ENCODE results near the gene GOLGA6L2.
"Not testable (repeated sequence)": the region's sequence is repeated elsewhere in the genome, so short reads cannot be mapped to it uniquely, and the experiment has no call there.

Gene GOLGA6L2

DNA sequence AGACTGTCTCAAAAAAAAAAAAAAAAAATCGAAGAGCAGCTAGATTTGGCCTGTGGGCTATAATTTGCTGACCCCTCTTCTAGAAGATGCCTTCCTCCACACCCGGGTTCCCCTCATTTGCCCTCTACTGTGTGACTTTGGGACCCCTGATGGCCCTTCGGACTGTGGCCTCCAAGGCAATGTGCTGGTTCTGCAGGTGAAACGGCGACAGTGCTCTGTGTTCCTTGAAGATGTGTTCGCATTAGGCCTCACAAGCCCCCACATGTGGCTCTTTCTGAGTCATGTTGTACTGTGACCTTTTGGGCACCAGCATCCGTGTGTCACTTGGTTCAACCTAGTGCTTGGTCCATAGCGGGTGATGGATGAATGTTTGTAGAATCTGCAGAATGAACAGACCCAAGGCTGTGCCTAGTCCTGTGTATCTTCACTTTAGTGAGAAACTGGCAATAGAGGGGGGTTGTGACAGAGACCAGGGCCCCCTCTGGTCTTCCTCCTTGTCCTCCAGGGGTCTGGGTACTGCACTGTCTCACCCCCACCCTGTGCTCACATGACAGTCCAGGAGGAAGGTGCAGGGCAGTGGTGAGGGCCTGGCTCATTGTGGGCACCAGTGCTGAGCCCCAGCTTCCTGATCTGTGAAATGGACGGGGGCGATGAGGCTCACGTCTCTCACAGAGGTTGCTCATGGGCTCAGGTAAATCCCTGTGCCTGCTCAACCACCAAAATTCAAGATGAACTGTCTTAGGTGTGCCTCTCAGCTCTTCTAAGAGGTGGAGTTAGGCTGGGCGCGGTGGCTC lies 22.7 kb downstream of the GOLGA6L2 start:
- no peak for DNase-seq

DNA sequence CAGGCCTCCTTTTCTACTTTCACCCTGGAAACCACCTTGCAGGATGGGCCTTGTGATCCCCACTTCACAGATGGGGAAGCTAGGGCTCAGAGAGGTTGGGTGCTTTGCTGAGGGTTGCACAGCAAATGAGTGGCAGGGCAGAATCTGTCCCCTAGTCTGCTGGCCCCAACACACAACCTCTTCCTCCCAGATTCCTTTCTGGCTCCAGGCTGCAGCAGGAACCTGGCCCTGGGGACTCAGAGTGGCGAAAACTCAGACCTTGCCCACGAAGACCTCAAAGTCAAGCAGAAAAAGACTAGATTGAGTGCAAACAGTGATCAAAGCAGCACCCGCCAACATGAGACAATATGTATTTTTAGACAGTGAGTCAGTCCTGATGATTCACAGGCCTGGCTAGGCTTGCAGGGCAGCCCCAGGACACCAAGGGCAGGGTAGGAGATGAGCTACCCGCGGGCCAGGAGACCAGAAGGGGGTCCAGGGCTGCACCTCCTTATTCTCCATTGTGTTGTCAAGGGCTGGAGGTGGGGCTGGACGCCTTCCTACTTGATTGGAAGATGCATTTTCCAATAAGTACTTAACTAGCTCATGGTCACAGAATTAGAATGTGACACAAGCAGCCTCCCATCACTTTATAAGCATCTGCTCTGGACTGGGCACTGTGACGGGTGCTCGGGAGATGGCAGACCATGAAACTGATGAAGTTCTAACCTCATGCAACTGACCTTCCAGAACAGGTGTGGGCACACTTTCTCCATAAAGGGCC lies 23.9 kb downstream of the GOLGA6L2 start:
- DNase-seq = no peak

DNA sequence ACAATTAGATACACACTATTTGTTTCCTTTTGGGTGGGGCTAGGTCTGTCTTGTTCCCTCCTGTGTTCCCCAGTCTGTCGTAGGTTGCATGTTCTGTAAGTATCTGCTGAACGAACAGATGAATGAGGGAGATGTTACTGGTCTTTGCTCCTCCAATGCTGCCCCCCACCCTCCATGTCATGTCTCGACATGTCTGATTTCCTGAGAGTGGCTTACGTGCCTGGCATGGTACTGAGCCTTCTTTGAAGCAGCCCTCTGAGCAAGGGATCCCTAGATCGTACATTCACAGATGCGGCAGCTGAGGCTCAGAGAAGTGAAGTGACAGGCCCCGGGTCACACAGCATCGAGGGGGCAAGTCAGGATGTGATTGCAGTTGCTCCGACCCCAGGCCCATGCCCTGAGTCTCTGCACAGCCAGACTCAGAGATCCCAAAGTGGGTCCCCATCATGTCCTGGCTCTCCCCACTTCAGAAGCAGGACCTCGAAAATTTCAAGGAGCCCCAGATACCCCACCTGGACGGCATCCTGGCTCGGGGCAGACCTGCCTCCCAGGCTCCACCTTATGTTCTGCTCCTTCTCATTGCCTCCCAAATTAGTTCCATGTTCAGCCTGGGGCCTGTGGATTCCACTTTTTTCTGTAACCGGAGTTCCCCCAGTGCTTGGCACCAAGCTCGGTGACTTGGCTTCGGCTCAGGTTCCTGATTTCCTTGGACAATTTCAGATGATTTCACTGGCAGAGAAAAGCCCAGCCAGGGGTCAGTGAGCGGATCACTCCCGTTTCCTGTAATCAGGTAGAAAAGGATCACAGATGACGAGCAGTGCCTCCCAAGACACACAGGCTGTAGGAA lies 24.7 kb downstream of the GOLGA6L2 start:
- DNase-seq = no peak

DNA sequence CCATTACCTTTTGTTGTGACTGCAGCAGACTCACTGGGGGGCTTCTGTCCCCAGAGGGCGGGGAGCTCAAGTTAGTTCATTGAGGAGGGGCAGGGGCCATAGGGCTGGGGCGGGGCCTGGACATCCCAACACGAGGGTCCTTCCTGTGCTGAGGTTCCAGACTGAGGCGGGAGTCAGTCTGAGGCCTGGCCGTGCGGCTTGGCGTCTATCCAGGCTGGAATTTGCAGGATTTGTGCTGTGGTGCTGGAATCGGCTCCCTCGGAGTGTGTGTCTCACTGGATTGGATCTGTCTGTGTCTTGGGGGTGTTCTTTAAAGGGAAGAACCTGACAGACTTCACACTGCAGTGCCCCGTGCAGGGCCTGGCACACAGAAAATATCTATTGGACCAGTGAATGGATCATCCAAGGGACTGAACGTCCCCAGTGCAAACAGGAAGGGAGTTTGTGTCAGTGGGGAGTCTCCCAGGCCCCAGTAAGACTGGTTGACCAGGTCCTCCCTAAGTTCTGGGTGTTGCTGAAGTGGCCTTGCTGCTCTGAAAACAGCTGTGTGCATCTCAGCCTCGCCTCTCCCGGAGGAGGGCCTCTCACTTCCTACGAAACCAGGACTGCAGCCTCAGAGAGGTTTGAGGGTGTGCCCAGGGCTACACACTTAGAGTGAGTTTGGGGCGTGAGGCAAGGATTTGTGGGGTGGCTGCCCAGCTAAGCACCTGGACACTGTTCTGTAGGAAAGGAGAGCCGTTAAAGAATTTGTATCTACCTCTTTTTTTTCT lies 26.1 kb downstream of the GOLGA6L2 start:
- DNase-seq = no peak

DNA sequence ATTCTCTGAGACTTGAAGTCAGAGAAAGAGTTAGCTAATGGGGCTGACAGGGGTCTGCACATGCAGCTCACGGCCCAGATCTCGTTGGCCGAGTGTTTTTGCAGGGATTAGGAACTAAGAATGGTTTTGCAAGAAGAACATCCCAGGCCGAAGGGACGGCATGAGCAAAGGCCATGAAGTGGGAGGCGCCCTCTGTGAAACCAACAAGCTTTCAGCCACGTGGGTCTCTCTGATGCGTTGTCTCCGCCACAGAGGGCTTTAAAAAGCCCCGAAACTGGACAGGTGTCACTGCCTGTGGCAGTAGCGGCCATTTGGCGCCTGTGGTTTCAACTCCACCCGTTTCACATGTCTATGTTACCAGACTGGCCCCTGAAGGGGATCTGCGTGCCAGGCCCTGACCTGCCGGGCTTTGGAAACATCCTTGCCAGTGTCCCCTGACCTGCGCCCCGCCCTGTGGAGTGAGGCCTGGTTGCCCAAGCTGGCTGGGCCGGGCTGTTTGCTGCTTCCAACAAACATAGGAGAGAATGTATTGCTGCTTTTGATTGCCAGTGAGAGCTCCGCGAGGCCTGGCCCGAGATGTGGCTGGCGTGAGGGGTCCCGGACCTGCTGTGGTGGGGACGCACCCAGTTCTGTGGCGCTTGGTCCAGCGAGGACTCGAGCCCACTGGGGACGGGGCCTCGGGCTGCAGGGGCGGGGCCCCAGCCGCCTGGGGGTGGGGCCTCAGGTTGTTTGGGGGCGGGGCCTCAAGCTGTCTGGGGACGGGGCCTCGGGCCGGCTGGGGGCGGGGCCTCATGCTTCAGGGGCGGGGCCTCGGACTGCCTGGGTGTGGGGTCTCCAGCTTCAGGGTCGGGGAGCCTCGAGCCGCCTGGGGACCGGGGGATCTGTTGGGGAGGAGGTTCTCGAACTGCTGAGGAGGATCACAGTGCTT lies 30.4 kb downstream of the GOLGA6L2 start:
- no peak for DNase-seq

DNA sequence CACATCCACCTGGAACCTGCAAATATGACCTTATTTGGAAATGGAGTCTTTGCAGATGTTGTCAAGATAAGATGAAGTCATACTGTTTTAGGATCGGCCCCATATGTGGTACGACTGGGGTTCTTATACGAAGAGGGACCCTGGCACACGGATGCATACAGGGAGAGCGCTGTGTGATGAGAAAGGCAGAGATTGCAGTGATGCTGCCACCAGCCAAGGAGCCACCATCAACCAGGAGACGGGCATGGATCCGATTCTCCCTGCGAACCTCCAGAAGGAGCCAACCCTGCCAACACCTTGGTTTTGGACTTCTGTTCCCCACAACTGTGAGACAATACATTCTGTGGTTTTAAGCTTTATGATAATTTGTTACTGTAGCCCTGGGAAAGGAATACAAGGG lies 31.2 kb downstream of the GOLGA6L2 start:
- DNase-seq = not testable (repeated sequence)

DNA sequence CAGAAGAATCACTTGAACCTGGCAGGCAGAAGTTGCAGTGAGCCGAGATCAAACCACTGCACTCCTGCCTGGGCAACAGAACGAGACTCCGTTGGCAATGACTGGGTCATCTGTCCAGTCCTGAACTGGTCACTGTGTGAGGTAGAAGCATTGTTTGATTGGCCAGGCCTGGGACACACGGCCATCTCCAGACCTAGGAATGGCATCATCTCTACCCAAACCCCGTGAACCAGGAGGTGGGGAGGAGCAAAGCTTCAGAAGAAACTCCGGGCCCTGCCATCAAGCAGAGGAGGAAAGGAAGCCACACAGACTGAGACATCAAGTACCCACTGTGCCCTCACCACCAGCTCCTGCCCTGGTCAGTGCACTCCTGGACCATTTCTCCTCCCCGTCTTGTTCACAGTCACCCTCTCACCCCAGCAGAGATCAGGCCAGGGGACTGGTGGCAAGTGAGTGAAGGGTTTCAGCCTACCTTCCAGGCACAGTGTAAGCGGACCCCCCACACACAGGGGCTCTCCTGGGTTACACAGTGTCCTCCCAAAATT lies 31.6 kb downstream of the GOLGA6L2 start:
- DNase-seq = no peak

DNA sequence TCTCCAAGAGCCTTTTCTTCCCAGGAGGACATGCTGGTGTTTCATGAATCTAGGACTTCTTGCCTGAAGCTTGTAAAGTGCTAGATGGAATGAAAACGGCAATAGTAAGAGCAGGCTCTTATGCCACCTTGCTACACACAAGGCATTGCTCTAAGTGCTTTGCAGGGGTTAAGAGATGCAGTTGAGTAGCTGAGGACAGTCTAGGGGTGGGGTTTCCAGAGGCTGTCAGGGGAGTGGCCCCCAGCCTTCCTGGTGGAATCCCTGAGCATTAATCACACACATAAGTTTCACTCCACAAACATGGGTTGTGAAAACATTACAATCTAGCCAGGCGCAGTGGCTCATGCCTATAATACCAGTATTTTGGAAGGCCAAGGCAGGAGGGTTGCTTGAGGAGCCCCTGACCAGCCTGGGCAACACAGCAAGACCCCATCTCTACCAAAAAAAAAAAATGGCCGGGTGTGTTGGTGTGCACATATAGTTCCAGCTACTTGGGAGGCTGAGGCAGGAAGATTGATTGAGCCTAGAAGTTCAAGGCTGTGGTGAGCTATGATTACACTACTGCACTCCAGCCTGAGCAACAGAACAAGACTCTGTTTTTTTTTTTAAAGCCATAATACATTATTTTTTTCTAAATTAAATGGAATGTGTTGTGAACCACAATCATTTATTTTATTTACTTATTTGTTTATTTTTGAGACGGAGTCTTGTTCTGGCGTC lies 34.0 kb downstream of the GOLGA6L2 start:
- not testable (repeated sequence) for DNase-seq

DNA sequence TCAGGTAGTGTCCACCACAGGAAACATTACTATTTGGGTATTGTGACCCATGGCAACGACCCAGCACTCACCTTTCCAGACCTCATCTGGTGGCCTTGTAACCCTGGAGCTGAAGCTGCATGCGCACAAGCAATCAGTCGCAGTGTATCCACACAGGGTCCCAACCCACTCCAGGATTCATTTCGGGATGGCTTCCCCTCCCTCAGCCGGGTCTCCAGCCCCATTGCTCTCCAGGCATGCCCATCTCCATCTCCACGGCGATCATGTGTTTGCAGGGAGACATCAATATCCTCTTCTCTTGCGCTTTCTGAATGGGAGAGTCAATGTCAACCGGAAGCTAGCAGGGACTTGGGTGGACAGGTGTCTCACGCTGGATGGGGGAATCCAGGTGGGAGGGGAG lies 35.2 kb downstream of the GOLGA6L2 start:
- DNase-seq = no peak

DNA sequence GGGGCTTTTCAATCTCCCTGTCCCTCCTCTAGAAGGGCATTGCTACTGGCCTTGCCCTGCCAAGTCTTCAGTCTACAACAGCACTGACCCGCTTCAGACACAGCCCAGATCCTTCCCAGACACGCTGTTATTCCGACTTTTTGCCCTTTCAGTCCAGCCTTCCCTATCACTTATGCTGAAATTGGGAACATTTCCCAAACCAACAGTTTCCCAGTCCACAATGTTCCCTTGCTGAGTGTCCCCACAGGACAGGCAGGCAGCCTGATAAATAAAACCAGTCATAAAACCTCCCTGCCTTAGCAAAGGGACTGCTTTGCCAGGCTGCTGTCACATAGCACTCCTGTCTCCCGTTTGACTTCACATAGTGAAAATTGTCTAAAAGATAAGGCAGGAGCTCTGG lies 43.5 kb downstream of the GOLGA6L2 start:
- no peak for DNase-seq

DNA sequence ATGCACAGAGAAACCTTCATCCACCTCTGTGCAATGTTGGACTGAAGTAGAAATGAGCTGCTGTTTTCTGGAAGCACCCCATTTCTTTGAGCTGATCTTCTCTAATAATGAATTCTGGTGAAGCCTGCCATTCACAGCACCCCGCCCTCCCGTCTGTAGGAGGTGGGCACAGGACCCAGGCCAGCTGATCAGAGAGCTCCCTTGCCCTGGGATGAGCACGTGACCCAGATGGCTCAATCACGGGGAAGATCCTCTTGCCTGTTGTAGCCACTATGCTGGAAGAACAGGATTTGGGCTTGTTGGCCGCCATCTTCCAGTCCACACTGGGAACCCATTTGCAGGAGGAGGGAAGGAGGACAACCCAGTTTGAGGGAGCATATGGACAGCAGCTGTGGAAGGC lies 44.5 kb downstream of the GOLGA6L2 start:
- no peak for DNase-seq

DNA sequence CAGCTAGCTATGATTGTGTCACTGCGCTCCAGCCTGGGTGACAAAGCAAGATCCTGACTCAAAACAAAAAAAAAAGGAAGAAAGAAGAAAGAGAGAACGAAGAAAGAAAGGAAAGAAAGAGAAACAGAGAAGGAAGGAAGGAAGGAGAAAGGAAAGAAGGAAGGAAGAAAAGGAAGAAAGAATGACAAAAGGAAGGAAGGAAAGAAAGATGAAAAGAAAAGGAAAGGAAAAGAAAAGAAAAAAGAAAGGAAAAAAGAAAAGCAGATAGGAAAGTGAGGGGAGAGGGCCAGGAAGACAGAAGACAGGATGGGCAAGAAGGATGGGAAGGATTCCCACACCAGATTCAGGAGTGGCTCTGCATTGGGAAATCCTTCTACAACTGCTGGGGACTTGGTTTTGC lies 44.9 kb downstream of the GOLGA6L2 start:
- no peak for DNase-seq

DNA sequence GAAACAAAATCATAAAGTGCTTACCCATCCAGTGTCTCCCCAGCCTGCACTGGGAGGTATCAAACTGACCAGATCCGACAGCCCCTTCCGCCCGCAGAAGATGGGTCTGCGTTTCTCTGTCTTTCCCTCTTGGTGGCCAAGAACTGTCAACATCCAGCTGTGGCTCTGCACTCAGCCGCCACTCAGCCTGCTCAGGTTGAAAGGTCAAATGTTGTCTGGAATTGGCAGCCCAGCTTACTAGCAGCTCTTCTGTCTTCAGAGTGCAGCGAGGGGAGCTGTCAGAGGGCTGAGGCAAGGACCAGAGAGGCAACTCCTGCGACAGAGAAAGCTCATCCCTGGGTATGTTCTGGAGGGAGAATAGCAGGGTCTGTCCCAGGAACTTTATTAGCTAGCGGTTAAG lies 45.4 kb downstream of the GOLGA6L2 start:
- no peak for DNase-seq

DNA sequence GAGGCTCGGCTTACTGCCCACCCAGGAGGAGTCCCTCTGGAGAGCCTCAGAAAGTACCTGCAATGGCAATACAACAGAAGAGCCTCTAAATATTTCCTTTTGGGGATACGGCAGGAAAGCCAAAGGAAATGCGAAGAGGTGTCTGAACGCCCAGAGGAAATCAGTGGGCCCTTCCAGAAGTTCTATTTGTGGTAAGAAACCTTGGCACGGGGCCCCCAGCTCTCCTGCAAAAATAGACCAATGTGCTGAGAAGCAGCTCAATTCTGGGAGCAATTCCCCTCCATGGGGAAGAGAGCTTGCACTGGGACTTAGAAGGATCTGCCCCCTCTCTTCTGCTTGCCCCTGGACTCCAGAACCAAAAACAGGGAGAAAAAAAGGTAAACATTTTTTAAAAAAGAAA lies 47.8 kb downstream of the GOLGA6L2 start:
- DNase-seq = not testable (repeated sequence)

DNA sequence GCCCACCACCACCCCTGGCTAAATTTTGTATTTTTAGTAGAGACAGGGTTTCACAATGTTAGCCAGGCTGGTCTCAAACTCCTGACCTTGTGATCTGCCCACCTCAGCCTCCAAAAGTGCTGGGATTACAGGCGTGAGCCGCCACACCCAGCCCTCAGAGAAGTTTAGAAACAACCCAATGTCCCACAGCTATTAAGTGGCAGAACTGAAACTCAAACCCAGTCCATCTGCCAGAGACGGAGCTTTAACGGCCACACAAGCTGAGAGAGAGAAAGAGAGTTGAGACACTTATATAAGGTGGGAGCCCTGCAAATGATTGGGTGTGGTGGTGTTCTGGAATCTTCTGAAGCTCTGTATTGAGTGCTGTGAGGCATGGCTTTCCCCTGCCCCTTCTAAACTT lies 48.7 kb downstream of the GOLGA6L2 start:
- not testable (repeated sequence) for DNase-seq

DNA sequence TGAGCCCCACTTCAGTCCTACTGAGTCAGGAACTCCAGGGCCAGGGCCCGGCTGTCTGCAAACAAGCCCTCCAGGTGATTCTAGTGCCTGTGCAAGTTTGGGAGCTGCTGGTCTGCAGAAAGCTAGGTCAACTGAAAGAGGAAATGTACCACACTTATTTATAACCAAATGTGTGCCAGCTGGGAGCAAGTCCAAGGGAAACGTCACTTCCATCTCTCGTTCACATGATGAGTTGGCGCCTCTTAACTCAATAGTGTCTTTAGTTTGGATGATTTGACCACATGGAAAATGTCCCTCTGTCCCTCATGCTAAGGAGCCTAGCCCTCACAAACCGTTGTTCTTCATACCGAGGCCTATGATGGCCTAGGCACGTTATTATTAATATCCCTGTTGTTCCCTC lies 49.3 kb downstream of the GOLGA6L2 start:
- no peak for DNase-seq

DNA sequence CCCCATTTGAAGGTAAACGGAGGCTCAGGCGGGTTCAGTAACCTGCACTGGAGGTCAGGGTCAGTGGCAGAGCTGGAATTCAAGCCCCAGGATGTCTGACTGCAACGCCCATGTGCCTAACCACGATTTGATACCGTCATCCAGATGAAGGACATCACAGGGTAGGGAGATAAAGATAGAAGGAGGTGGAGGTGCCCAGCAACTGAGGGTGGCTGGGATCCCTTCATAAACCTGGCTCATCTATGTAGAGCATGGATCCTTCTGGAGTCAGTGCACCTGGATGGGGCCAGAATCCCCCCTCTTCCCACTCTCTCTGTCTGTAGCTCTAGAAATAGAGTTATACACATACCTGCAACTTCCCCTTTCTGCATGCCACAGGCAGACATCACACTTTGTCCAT lies 51.2 kb downstream of the GOLGA6L2 start:
- DNase-seq = no peak

DNA sequence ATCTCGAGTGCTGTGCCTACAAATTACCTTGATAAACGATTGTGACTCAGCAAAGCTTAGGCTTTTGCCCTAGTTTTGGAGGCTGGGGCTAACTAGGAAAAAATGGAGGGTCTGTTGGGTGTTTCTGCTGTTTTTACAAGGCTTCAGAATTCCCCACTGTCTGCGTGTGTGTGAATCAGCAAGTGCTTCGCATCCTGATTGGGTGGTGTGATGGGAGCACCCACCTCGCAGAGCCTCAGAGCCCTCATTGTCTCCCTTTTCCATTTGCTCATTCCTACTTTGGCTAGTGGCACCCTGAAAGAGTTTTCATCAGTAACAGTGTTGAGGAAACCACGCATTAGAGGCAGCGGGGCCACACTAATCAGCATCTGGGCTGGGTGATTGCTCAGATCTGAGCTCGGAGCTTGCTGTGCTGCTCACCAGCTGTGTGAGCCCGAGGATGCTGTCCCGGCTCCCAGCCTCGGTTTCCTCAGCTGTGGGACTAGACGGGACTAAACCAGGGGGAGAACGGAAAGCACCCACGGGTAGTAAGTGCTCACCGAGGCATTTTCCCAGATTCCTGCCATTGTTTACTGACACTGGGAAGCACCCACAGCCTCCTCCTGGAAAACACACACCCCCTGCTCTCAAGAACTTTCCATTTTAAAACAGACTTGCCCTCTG lies 51.9 kb downstream of the GOLGA6L2 start:
- no peak for DNase-seq

Data from inflammatory macrophage treated with lipopolysaccharide for 4 hours (primary cell).